Measurements from ENCODE around the gene MORF4L1. TPM values are rescaled to one million over a fixed set of nuclear protein-coding genes. Genes with fewer than 3 reads are reported as not detected.
"Not testable (repeated sequence)": the region's sequence is repeated elsewhere in the genome, so short reads cannot be mapped to it uniquely, and the experiment has no call there.

Gene MORF4L1
- 252 TPM for total RNA-seq

- peak; percentile 97 for DNase-seq (ENCODE audit: low spot score)
Observed at GRCh38 chr15:78872155-78872971, at the start of gene MORF4L1. Gene MORF4L1, plus strand, starts transcription at chr15:78872890. Its CDS starts 128 bp downstream, at chr15:78873018.

- no peak for DNase-seq (ENCODE audit: low spot score)
Observed at GRCh38 chr15:78828920-78829319, 43.8 kb upstream of the MORF4L1 start.

GRCh38 chr15:78830514-78831228 lies 42.0 kb upstream of the MORF4L1 start:
- no peak for DNase-seq (ENCODE audit: low spot score)

GRCh38 chr15:78831229-78832207 lies 41.2 kb upstream of the MORF4L1 start:
- no peak for DNase-seq (ENCODE audit: low spot score)

- DNase-seq (ENCODE audit: low spot score): no peak
Observed at GRCh38 chr15:78836333-78836732, 36.4 kb upstream of the MORF4L1 start.

- DNase-seq (ENCODE audit: low spot score): no peak
Observed at GRCh38 chr15:78837131-78837530, 35.6 kb upstream of the MORF4L1 start.

- no peak for DNase-seq (ENCODE audit: low spot score)
Observed at GRCh38 chr15:78837543-78837942, 35.1 kb upstream of the MORF4L1 start.

- DNase-seq (ENCODE audit: low spot score): no peak
Observed at GRCh38 chr15:78838489-78838888, 34.2 kb upstream of the MORF4L1 start.

- DNase-seq (ENCODE audit: low spot score): not testable (repeated sequence)
Observed at GRCh38 chr15:78839151-78839550, 33.5 kb upstream of the MORF4L1 start.

- no peak for DNase-seq (ENCODE audit: low spot score)
Observed at GRCh38 chr15:78840661-78841375, 31.9 kb upstream of the MORF4L1 start.

- no peak for DNase-seq (ENCODE audit: low spot score)
Observed at GRCh38 chr15:78841376-78841706, 31.3 kb upstream of the MORF4L1 start.

GRCh38 chr15:78841891-78842290 lies 30.8 kb upstream of the MORF4L1 start:
- DNase-seq (ENCODE audit: low spot score): no peak

- no peak for DNase-seq (ENCODE audit: low spot score)
Observed at GRCh38 chr15:78842519-78842918, 30.2 kb upstream of the MORF4L1 start.

GRCh38 chr15:78846906-78847305 lies 25.8 kb upstream of the MORF4L1 start:
- DNase-seq (ENCODE audit: low spot score): not testable (repeated sequence)

GRCh38 chr15:78847387-78847906 lies 25.2 kb upstream of the MORF4L1 start:
- DNase-seq (ENCODE audit: low spot score): not testable (repeated sequence)

- no peak for DNase-seq (ENCODE audit: low spot score)
Observed at GRCh38 chr15:78850352-78850751, 22.3 kb upstream of the MORF4L1 start.

GRCh38 chr15:78850941-78851755 lies 21.5 kb upstream of the MORF4L1 start:
- DNase-seq (ENCODE audit: low spot score): no peak

- DNase-seq (ENCODE audit: low spot score): no peak
Observed at GRCh38 chr15:78853500-78853899, 19.2 kb upstream of the MORF4L1 start.

GRCh38 chr15:78854833-78855372 lies 17.8 kb upstream of the MORF4L1 start:
- no peak for DNase-seq (ENCODE audit: low spot score)

- no peak for DNase-seq (ENCODE audit: low spot score)
Observed at GRCh38 chr15:78855746-78856145, 16.9 kb upstream of the MORF4L1 start.
